Mesothelial cell of epicardium (in vitro differentiated cells): ENCODE measurements around the gene ADARB2. TPM values are rescaled to one million over a fixed set of nuclear protein-coding genes. Genes with fewer than 3 reads are reported as not detected.

Experiments used
- DNase-seq, 2 experiments: peaks; one replicate each; pipeline ENCODE4 v3.0.0; 2021; ENCODE audit warnings: low spot score in 2 of 2; ENCODE audit not compliant: unreplicated experiment in 2 of 2
- H3K27ac Mint-ChIP-seq: 2 replicates; pipeline ENCODE4 v1.8.0; 2021; ENCODE audit warnings: mixed read lengths
- H3K27me3 Mint-ChIP-seq: 2 replicates; pipeline ENCODE4 v1.8.0; 2021; ENCODE audit warnings: low read depth, mixed read lengths
- H3K36me3 Mint-ChIP-seq: 2 replicates; pipeline ENCODE4 v1.8.0; 2021; ENCODE audit warnings: mixed read lengths
- H3K4me1 Mint-ChIP-seq: 2 replicates; pipeline ENCODE4 v1.8.0; 2021; ENCODE audit warnings: mixed read lengths
- H3K4me3 Mint-ChIP-seq: 2 replicates; pipeline ENCODE4 v1.8.0; 2021; ENCODE audit warnings: mild to moderate bottlenecking, moderate library complexity, mixed read lengths
- H3K9me3 Mint-ChIP-seq: 2 replicates; pipeline ENCODE4 v1.8.0; 2021; ENCODE audit warnings: mixed read lengths
- total RNA-seq: library from RNA; stranded (reverse); gene quantifications from 3 replicates; pipeline ENCODE4 v1.2.1, GENCODE V29; 2021
- TF ChIP-seq, protein P1 (sequence below): fragments of 200-600 bp; sonication (generic); IDR thresholded peaks from one replicate; pipeline ENCODE4 v1.5.0; 2021; ENCODE audit warnings: antibody characterized with exemption; ENCODE audit not compliant: unreplicated experiment

Gene ADARB2
- total RNA-seq, 1 donor from 2014 or later = 0.38 TPM

DNA sequence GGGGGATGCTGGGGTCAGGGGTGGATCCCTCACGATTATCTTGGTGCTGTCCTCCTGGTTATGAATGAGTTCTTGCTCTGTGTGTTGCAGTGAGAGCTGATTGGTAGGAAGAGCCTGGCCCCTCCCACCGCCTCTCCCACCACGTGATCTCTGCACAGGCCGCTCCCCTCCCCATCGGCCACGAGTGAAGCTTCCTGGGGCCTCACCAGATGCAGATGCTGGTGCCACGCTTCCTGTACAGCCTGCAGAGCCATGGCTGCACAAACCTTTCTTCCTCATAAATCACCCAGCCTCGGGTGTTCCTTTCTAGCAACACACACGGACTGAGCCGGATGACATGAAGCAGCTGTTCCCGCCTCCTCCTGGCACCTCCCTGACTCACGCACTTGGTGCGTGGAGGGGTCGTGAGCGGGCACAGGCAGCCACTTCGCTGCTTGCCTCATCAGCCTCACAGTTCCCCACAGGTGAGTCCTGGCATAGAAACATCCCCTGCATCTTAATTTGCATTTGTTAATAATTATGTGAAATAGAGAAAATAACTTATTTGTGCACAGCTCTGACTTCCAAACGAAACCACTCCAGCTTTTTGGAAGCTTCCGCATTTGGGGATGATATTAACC is 210.8 kb downstream of the ADARB2 start:
- H3K36me3 Mint-ChIP-seq = no peaks in the 10 kb centered on the region
- TF ChIP-seq, protein P1, sequence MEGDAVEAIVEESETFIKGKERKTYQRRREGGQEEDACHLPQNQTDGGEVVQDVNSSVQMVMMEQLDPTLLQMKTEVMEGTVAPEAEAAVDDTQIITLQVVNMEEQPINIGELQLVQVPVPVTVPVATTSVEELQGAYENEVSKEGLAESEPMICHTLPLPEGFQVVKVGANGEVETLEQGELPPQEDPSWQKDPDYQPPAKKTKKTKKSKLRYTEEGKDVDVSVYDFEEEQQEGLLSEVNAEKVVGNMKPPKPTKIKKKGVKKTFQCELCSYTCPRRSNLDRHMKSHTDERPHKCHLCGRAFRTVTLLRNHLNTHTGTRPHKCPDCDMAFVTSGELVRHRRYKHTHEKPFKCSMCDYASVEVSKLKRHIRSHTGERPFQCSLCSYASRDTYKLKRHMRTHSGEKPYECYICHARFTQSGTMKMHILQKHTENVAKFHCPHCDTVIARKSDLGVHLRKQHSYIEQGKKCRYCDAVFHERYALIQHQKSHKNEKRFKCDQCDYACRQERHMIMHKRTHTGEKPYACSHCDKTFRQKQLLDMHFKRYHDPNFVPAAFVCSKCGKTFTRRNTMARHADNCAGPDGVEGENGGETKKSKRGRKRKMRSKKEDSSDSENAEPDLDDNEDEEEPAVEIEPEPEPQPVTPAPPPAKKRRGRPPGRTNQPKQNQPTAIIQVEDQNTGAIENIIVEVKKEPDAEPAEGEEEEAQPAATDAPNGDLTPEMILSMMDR = no peak

GRCh38 chr10:1525354-1526162 is 211.8 kb downstream of the ADARB2 start:
- H3K36me3 Mint-ChIP-seq = no peaks in the 10 kb centered on the region
- H3K27ac Mint-ChIP-seq = no peak overlapping the region
- peaks cover 60% of the 10 kb centered on the region for H3K27me3 Mint-ChIP-seq
- no peak overlapping the region for H3K4me3 Mint-ChIP-seq
- H3K4me1 Mint-ChIP-seq = no peaks in the 10 kb centered on the region
- no peak for DNase-seq
- H3K9me3 Mint-ChIP-seq = no peaks in the 10 kb centered on the region
- TF ChIP-seq, protein P1 = no peak

More for the DNA sequence above, 210.8 kb downstream of the ADARB2 start:
- Mint-ChIP-seq H3K4me1 (no peaks in the 10 kb centered on the region), H3K27me3 (peaks cover 58% of the 10 kb centered on the region), H3K9me3 (no peaks in the 10 kb centered on the region), H3K4me3 (no peak overlapping the region), H3K27ac (no peak overlapping the region)
- DNase-seq = no peak

GRCh38 chr10:1524540-1524939 is 212.8 kb downstream of the ADARB2 start:
- DNase-seq = no peak
- no peak overlapping the region for H3K4me3 Mint-ChIP-seq
- H3K27ac Mint-ChIP-seq = no peak overlapping the region
- TF ChIP-seq, protein P1 = no peak
- no peaks in the 10 kb centered on the region for H3K4me1 Mint-ChIP-seq
- peaks cover 57% of the 10 kb centered on the region for H3K27me3 Mint-ChIP-seq
- no peaks in the 10 kb centered on the region for H3K9me3 Mint-ChIP-seq
- H3K36me3 Mint-ChIP-seq = no peaks in the 10 kb centered on the region

- Mint-ChIP-seq H3K9me3 (no peaks in the 10 kb centered on the region), H3K4me3 (no peak overlapping the region), H3K36me3 (no peaks in the 10 kb centered on the region), H3K27me3 (peaks cover 45% of the 10 kb centered on the region), H3K27ac (no peak overlapping the region), H3K4me1 (no peaks in the 10 kb centered on the region)
- TF ChIP-seq, protein P1 = no peak
- no peak for DNase-seq
Measured at GRCh38 chr10:1523221-1523620, 214.1 kb downstream of the ADARB2 start.

GRCh38 chr10:1522237-1522636 is 215.1 kb downstream of the ADARB2 start:
- TF ChIP-seq, protein P1 = no peak
- DNase-seq = no peak
- H3K4me3 Mint-ChIP-seq = no peak overlapping the region
- H3K27me3 Mint-ChIP-seq = peaks cover 42% of the 10 kb centered on the region
- H3K27ac Mint-ChIP-seq = no peak overlapping the region
- no peaks in the 10 kb centered on the region for H3K4me1 Mint-ChIP-seq
- no peaks in the 10 kb centered on the region for H3K36me3 Mint-ChIP-seq
- no peaks in the 10 kb centered on the region for H3K9me3 Mint-ChIP-seq
